GM21381 (cell line): Measurements from ENCODE around the gene WNK2.

ENCODE experiments used
- ATAC-seq: cut with Tn5 transposase; IDR thresholded peaks from one replicate; pipeline ENCODE4 v1.9.1; 2021; ENCODE audit warnings: mild to moderate bottlenecking, moderate library complexity; ENCODE audit not compliant: unreplicated experiment

Gene WNK2

DNA sequence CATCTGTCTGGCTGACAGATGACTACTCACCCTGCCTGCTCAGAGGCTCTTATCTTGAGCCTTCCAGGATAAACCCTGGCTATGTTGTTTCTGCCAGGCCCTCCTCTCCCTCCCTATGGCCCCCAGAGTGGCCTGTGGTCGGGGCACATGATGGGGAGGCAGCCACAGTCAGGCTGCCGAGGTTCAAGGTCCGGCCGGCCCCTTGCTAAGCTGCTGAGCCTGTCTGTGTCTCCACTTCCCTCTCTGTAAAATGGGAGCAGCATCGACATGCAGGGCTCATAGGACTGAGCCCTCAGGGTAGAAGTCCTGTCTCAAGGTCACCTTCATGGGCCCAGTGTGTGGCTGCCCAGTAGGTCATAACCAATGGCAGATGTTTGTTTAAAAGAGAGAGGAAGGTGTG, 28.5 kb downstream of the WNK2 start:
- no peak for ATAC-seq

DNA sequence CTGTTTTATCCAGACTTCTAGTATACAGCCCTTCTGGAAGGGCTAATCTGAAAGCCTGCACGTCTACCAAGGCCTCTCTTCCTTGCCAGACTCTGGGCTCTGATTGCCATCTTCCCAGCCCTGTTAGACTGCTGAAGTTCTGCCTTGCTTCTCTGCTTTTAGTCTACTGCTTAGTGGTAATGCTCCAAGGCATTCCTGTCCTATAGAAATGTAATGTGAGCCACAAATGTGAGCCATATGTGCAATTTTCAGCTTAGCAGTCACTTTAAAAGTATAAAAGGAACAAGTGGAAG, 32.1 kb downstream of the WNK2 start:
- no peak for ATAC-seq

DNA sequence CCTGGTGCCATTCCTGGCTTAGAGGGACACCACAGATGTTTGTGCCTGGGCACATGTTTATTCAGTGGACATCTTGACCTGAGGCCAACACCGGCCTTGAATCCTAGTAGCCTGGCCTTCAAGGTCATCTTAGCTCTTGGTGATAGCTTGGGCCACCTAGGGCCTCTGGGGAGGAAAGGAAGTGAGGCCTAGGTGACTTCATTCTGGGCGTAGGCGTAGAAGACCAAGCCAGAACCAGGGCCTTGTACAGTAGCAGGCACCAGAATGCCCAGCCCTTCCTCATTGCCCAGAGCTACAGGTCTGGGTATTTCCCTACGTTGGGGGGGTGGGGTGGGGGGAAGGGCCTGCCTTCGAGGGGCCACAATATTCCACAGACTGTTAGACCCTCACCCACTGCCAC, 33.8 kb downstream of the WNK2 start:
- ATAC-seq, result no peak

DNA sequence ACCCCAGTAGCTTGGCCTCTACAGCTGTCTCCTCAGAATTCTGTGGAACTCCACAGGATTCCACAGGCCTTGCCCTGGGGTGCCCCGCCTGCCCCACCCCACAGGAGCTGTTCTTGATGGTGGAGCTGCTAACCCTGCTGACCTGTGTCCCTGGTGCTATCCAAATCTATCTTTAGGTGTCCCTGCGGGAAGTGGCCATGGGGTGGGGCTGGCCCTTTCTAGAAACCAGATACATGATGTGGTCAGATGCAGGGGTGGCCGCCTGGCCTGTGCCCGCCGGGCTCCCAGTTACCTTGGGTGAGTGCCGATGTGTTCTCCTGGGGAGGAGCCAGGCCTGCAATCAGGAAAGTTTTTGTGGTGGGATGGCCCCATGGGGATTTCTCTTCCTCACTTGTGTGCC, 34.2 kb downstream of the WNK2 start:
- ATAC-seq, result no peak

DNA sequence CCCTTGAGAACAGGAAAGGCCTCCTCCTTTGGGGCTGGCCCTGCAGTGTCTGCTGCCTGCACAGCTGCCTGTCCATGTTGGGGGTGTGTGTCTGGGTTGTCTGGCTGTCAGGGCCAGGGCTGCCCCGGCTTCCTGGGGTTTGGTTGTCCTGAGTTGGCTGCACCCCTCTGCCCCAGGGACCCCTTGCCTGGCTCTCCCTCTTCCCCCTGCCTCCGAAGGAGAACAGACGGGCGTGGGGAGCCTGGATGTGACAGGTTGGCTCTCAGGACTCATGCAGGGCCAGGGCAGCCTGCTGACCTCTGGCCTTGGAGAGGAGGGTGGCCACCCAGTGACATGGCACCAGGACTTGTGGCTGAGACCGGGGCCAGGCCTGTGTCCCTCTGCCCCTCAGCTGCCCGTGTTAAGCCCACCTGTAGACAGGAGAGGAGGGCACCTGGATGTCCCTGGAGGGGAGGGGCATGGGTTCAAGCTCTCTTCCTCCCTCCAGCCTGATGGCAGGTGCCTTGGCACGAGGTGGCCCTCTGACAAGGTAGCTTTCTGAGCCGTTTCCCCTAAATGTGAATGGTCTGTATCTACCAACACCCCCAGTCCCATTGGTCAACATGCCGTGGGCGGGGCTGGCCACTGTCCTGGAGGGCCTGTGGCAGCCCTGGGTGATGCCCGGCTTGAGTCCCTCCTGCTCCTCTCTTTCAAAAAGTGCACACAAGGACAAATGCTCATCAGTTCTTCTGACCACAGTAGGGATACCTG, 34.9 kb downstream of the WNK2 start:
- no peak for ATAC-seq

DNA sequence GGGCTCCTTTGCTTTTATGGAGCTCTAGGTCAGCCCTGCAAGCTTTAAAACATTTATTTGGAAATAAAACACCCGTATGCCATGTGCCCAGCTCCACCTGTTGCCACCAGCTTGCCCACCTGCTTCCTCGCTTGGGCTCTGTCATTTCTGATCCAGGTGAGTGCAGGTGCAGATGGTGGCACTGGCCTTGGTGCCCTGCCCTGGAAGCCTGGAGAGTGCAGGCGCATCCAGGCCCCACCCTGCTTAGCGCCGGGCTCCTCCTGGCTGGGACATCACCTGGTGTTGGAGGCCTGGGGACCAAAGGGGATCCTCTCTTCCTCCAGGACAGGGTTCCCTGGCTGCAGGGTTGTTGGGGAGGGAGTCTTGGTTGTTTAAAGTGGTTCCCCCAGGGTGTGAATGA, 35.8 kb downstream of the WNK2 start:
- no peak for ATAC-seq

DNA sequence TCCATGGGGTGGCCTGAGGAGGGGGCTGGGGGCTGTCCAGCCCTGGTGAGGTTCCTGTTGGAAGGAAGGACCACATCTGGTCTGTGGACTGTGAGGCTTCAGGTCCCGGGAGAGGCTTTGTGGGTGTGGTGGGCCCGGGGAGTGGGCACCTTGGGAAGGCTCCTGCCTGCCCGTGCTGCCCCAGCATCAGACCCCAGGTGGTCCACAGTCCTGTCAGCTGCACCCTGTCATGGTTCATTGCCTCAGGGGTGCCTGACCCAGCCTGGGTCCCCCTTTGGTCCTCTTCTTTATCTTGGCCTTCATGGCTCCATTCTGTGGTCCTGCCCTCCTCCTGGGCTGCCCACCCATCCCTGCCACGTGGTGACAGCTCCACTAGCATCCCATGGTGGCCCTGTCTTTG, 36.7 kb downstream of the WNK2 start:
- no peak for ATAC-seq

DNA sequence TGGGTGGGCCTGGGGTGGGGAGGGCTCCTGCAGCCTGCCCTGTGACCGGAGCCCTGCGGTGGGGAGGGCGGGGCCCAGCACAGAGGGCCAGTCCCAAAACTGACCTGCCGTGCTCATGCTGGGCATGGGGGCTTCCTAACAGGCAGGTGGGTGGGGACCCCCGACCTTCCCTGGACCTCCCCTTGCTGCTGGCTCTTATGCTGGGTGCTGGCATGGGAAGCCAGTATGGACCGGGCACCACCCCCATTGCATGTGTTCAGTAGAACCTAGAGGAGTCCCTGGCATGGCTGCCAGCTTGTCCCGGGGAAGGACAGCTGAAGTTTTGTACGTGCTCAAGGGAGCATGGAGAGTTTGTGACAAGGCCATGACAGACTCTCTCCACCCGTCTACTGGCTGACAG, 37.1 kb downstream of the WNK2 start:
- no peak for ATAC-seq

DNA sequence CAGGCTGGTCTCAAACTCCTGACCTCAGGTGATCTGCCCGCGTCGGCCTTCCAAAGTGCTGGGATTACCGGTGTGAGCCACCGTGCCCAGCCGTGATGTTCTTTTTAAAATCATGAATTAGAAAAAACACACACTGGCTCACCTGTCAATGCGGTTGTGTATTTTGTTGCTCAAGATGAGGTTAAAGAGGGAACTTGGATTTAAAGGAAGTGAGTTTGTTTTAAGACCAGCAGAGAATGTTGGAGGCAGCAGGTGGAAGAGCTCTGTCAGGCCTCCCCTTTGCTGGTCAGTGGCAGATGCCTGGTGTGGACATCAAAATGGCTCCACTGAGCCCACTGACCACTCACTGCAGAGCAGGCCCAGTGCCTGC, 38.9 kb downstream of the WNK2 start:
- no peak for ATAC-seq

DNA sequence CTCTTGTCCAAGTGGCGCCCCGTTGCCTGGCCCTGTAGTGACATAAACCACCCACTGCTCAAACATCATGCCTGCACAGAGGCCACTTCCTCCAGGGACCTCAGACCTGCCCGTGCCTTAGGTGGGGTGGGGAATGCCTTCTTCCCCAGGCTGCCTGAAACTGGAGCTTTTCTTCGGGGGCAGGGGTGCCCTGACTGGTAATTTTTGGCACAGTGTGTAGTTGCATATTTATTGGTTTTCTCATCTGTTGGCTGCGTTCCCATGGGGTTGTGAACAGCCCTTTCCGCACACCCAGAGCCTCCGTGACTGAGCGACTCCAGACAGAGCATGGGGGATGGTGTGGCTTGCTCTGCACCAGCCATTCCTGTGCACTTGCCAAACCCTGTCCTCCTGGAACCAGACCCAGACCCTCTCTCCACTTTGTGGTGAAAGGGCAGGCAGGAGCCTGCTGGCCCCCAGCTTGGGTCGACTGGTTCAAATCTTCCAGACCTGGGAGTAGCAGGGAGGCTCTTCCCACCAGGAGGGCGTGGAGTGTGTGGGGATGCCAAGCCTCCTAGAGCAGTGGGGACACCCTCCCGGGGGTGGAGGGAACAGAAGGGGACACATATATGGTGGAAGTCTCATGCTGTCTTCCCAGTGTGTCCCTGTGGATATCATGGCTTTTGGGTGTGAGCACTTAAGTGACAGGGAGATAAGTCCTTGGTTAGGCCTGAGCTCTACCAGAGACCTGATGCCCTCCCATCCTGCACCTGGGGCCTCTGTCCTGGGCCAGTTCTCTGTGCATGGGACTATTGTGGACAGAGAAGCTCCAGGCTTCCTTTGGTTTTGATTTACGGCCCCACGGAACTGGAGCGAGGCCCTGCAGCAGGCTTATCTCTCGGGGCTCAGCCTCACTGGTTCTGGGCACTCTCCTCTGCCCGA, 39.6 kb downstream of the WNK2 start:
- no peak for ATAC-seq

DNA sequence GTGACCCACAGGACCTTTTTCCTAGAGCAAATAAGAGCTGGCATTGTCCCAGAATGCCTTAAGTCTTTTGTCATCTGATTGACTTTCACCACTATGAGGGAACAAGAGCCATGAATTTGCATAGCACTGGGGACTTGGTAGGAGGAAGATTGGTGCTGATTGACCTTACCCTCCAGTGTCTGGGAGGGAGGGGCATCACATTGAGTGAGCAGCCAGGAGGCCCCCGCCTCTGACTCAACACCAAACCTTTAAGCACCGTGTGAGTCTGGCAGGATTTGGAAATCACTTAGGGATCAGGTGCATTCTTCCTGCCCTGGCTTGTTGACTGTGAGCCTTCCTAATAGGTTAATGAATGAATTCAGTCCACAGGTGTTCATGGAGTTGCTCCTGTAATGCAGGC, 40.7 kb downstream of the WNK2 start:
- no peak for ATAC-seq

DNA sequence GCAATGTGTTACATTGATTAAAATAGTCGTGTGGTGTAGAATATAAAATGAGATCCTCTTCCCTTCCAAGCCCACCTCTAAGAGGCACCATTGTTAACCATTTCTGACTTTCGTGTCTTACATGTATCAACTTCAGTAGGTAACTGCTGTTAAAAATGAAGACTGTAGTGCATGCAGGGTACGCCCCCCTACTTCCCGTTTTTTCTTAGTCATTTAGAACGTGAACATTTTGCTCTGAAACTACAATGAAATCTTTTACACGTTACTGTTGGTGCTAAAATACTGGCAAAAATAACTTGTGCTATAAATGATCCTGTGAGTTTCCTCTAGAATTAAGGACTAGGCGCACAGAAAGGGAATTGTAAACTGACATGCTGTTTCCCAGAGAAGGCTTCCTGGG, 41.5 kb downstream of the WNK2 start:
- no peak for ATAC-seq

DNA sequence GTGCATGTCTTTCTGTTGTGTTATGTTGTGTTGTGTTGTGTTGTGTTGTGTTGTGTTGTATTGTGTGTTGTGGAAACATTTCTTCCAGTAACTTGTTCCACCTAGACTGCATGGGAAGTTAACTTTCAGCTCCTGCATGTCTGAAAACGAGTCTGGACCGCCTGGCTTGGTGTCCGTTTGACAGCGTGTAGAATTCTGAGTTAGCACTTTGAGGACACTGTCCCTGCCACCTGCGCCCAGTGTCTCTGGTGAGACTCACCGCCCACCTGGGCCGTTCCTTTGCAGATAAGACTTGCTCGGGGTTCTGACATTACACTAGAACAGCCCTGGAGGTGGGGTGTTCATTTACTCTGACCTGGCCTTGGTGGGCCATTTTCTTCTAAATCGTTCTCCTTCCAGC, 42.0 kb downstream of the WNK2 start:
- ATAC-seq, result no peak

DNA sequence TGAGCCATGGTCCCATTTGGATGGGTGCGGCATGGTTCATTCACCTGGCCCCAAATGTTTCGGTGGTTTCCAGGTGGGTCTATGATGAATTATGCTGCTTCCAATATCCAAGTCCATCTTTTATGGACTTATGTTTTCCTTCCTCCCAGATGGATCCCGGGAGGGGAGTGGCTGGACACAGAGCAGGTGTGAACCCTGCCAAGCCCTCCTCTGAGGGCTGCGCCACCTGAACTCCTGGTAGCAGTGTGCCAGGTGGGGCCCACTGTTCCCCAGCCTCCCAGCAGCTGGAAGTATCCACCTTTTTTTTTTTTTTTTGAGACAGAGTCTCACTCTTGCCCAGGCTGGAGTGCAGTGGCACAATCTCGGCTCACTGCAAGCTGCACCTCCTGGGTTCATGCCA, 42.9 kb downstream of the WNK2 start:
- ATAC-seq, result no peak

DNA sequence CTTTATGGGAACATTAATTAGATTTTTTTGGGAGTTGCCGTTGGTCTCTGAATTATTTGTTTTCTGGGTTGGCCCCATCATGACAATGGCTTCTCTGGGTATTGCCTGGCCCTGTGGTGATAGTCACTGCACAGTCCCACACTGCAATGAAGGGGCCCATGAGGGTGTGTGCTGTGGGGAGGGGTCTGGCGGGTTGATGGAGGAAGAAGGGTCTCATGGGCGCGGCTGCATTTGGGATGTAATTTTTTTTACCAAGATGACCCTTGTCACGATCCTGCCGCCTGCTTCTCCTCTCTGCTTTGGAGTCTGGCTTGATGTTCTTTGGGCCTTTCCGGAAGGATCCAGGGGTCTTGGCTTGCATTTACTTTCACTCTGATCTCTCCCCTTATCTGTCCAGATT, 44.1 kb downstream of the WNK2 start:
- ATAC-seq, result no peak

DNA sequence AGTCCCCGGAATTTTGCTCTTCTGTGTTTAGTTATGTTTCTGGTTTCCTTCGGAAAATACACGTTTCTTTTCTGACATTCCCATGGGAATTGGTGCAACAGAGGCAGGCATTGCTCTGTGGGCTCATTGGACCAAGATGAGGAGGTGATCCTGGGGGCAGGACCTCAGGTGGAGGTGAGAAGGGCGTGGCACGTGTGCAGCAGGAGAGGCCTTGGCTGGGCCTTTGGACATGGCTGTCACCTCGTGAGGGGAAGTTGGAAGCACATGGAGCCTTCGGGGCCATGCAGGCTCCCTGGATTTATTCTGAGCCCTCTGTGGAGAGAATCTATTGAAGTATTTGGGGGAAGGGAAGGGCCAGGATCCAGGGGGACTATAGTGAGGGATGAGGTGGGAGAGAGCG, 44.5 kb downstream of the WNK2 start:
- ATAC-seq, result no peak

DNA sequence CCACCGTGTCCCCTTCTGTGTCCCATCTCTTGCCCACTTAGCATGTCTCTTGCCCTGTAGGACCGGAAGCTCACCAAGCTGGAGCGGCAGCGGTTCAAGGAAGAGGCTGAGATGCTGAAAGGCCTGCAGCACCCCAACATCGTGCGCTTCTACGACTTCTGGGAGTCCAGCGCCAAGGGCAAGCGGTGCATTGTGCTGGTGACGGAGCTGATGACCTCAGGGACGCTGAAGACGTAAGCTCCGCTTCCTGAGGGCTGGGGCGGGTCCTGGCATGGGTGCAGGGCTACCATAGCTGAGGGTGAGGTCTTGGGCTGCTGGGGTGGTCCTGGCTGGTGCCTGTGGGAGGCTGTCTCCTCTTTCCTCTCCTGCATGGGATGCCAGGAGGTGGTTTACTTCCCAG, 45.7 kb downstream of the WNK2 start:
- ATAC-seq, result no peak

DNA sequence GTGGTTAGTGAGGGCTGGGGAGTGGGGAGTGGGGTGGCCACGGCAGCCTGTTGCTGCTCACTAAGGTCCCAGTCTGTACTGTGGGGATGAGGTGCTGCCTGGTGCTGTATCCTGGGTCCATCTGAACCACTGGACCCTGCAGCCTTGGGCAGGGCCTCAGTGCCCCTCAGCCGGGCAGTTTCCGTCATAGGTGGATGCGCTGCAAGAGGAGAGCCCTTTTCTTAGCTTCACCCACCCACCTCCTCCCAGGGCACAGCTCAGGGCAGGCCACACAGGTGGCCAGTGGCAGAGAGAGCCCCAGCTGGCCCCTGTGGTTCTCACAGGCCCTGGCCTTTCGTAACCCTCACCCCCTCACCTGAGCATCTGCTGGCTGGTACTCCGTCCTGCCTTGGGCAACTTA, 46.2 kb downstream of the WNK2 start:
- no peak for ATAC-seq

DNA sequence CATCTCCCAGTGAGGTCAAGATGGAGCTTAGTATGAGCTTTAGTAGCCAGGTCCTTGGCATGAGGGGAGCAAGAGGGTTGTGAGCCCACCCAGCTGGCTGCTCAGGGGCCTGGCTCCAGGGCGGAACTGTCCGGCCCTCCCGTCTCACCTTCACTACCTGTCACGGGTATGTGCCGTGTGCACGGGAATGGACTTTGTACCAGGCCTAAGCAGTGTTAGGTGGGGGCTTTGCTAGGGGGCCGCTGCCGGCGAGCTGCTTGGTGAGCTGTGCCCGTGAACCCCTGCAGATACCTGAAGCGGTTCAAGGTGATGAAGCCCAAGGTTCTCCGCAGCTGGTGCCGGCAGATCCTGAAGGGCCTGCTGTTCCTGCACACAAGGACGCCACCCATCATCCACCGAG, 46.7 kb downstream of the WNK2 start:
- no peak for ATAC-seq

DNA sequence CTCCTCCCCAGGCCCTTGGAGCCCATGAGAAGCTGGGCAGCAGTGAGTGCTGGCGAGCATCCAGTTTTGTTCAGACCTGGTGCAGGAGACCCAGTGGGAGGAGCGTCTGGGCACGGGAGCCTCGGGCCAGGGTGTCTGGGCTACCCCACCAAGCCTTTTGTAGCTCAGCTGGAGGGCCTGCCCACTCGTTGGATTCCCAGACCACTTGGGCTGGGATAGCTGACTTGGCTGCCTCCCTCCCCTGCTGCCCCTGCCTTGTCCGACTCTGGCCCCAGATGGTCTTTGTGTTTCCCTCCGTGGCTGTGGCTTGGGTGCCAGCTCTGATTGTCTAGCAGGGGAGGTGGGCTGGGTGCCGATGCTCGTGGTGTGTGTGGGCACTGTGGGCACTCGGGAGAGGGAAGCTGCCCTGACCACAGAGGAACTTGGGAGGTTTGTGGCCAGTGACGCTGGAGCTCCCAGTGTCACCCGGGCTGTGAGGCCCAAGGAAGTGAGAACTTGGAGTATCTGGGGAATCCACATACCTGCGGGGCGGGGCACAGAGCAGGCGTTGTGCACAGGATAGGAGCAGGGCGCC, 47.3 kb downstream of the WNK2 start:
- ATAC-seq, result no peak

DNA sequence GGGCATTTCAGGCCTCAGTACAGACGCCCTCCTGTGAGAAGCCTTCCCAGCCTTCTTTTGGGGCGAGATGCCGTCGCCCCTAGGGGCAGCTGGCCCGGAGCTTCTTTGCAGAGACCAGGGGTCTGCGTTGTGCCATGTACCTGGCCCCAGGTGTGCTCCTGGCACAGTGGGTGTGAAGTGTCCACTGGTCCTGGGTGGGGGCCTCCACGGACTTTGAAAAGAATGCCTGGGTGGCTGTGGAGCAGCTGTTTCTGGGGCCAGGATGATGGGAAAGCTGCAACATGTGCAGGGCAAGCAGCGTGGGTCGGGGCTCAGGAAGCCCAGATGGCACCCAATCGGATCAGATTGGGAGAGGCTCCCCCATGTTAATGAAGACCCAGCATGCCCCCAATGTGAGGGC, 47.8 kb downstream of the WNK2 start:
- ATAC-seq, result no peak

DNA sequence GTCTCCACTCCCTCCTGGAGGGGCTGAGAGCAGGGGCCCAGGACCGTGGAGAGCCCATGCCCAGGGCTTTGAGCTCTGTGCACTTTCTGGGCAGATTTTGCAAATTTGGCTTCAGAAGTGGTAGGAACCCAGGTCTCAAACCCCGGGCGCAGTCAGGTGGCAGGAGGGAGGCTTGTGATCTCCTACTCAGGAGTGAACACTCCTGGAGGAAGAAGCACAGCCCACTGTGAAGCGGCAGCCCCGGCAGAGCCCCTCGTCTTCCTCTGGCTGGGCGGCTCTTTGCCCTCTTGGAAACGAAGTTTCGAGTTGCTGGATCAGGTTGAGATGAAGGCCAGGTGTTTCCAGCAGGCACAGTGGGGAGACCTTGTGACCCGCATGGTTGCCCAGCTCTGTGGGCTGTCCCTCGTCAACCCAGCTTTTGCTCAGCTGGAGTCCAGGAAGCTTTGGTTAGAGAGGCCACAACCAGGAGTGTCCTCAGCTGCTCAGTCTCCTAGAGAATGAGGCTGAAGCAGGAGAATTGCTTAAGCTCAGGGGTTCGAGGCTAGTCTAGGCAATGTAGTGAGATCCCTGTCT, 48.5 kb downstream of the WNK2 start:
- ATAC-seq, result no peak
